K562 (cell line): ENCODE measurements around the gene VEGFB. TPM values are rescaled to one million over a fixed set of nuclear protein-coding genes. Genes with fewer than 3 reads are reported as not detected.

Source experiments
- ATF1 ChIP-seq, 2 experiments: fragments of 450-650 bp in 1 of 2; IDR thresholded peaks; 2 replicates each; pipeline ENCODE4 v1.6.1; 2016; ENCODE audit warnings: missing compliant biosample characterization in 1 of 2, missing genetic modification characterization in 1 of 2
- CHCHD3 ChIP-seq: fragments of 250-450 bp; sonication (Bioruptor Pico); IDR thresholded peaks from 2 replicates; pipeline ENCODE4 v2.1.2; 2022; ENCODE audit warnings: mild to moderate bottlenecking
- CREB1 ChIP-seq, 2 experiments: sonication (generic) in 1 of 2; formaldehyde crosslinking in 1 of 2; IDR thresholded peaks; 2 replicates each; pipeline versions ENCODE4 v1.6.1 to v1.8.0; 2012 to 2022; ENCODE audit warnings: inconsistent platforms in 1 of 2, mild to moderate bottlenecking in 1 of 2, missing genetic modification reagents in 1 of 2, moderate library complexity in 1 of 2
- CREB3 ChIP-seq: fragments of 450-650 bp; conservative IDR thresholded peaks from 2 replicates; pipeline ENCODE4 v1.6.1; 2016; ENCODE audit warnings: missing genetic modification characterization, low read depth, mild to moderate bottlenecking, missing compliant biosample characterization, moderate library complexity
- FOXA1 ChIP-seq: fragments of 450-650 bp; IDR thresholded peaks from 2 replicates; pipeline ENCODE4 v1.6.1; 2016; ENCODE audit warnings: mild to moderate bottlenecking, borderline replicate concordance
- GTF2F1 ChIP-seq: IDR thresholded peaks from 2 replicates; pipeline ENCODE4 v1.6.1; 2011; ENCODE audit warnings: low read depth, low read length, improper control_type of control experiment
- MLLT1 ChIP-seq, 2 experiments: fragments of 450-650 bp; IDR thresholded peaks; 2 replicates each; pipeline ENCODE4 v1.6.1; 2016
- NFE2 ChIP-seq: IDR thresholded peaks from 2 replicates; pipeline ENCODE4 v1.6.1; 2014; ENCODE audit warnings: antibody characterized with exemption, low read depth
- NRF1 ChIP-seq, 2 experiments: fragments of 450-650 bp; IDR thresholded peaks in 1 of 2; conservative IDR thresholded peaks in 1 of 2; 2 replicates each; pipeline ENCODE4 v1.6.1; 2014; ENCODE audit warnings: mild to moderate bottlenecking in 2 of 2
- POLR2AphosphoS5 ChIP-seq: IDR thresholded peaks from 2 replicates; pipeline ENCODE4 v1.6.1; 2011; ENCODE audit warnings: mild to moderate bottlenecking, low read depth, low read length, moderate library complexity; ENCODE audit not compliant: control insufficient read depth, insufficient read depth
- TEAD4 ChIP-seq, 2 experiments: sonication (generic) in 1 of 2; formaldehyde crosslinking in 1 of 2; IDR thresholded peaks; 2 replicates each; pipeline versions ENCODE4 v1.6.1 to v1.8.0; 2012 to 2022; ENCODE audit warnings: borderline replicate concordance in 1 of 2, inconsistent platforms in 1 of 2, low read length in 1 of 2, mild to moderate bottlenecking in 1 of 2, missing genetic modification reagents in 1 of 2
- TSHZ1 ChIP-seq: fragments of 250-450 bp; sonication (Bioruptor Pico); IDR thresholded peaks from 2 replicates; pipeline ENCODE4 v1.4.0; 2020; ENCODE audit warnings: mild to moderate bottlenecking, moderate library complexity
- ZBTB49 ChIP-seq: sonication (generic); formaldehyde crosslinking; IDR thresholded peaks from 2 replicates; pipeline ENCODE4 v1.8.0; 2022; ENCODE audit warnings: missing genetic modification reagents, mild to moderate bottlenecking, borderline replicate concordance
- ZBTB7A ChIP-seq: IDR thresholded peaks from 2 replicates; pipeline ENCODE4 v1.6.1; 2011; ENCODE audit warnings: low read depth, mild to moderate bottlenecking, low read length, moderate library complexity, borderline replicate concordance; ENCODE audit not compliant: control insufficient read depth
- ZFP91 ChIP-seq: sonication (generic); formaldehyde crosslinking; IDR thresholded peaks from 2 replicates; pipeline ENCODE4 v1.8.0; 2022; ENCODE audit warnings: mild to moderate bottlenecking, missing genetic modification reagents
- ZNF644 ChIP-seq: fragments of 200-800 bp; sonication (Bioruptor generic); IDR thresholded peaks from 2 replicates; pipeline ENCODE4 v1.6.1; 2016; ENCODE audit warnings: low read depth, missing genetic modification characterization, missing compliant biosample characterization
- polyA plus RNA-seq, 8 experiments: library from polyadenylated mRNA; depleted of rRNA in 4 of 8; stranded (reverse) in 5 of 8; unstranded in 3 of 8; fragments of >200 nt; fragmentation: Nextera tagmentation in 2 of 8; fragmentation: Illumina TruSeq in 1 of 8; extraction: Ambion mirVana in 2 of 8; extraction: Trizol in 1 of 8; gene quantifications; 2 replicates each; pipeline versions ENCODE4 v1.2.1 to v1.2.3, GENCODE V29; 2011 to 2014; ENCODE audit warnings: inconsistent platforms in 1 of 8, missing spikeins in 1 of 8
- total RNA-seq, 7 experiments: library from RNA; depleted of rRNA in 6 of 7; stranded (reverse); fragments of >200 nt in 6 of 7; fragmentation: Illumina TruSeq in 2 of 7; extraction: Trizol in 2 of 7; gene quantifications; 2 replicates each; pipeline versions ENCODE4 v1.2.1 to v1.2.3, GENCODE V29; 2011 to 2021; ENCODE audit warnings: low replicate concordance in 1 of 7

VEGFB gene
- total and polyA plus RNA-seq, 9 of the 15 experiments (the other 6 are each of a cell fraction or from before 2014, with no cell fraction given), result 11.0 to 83.4 (median 25.7) TPM

GRCh38 chr11:64204464-64204989, 29.9 kb upstream of the VEGFB start (continued):
- TF ChIP-seq ZFP91 (CRISPR knock-in tag), result no peak
- TF ChIP-seq POLR2AphosphoS5, result peak; percentile 79
- no peak for TF ChIP-seq ZNF644 (tag)
- TF ChIP-seq ATF1 (CRISPR knock-in tag; IDR thresholded peaks at IDR 0.05), result no peak
- TF ChIP-seq ATF1 (tag; IDR thresholded peaks at IDR 0.05), result peak; percentile 47
- TF ChIP-seq CHCHD3 (CRISPR knock-in tag), result no peak
- TF ChIP-seq NRF1 (conservative IDR thresholded peaks at IDR 0.05 in 1 of 2, IDR thresholded peaks at IDR 0.05 in 1 of 2), result no peak
- 0 out of 4 replicates have a peak, but pooled peaks of 1 of the 2 experiments have one; percentile 34 for TF ChIP-seq MLLT1 (IDR thresholded peaks at IDR 0.05)
- TF ChIP-seq TSHZ1 (CRISPR knock-in tag), result no peak
- TF ChIP-seq NFE2, result no peak
- TF ChIP-seq TEAD4 (IDR thresholded peaks at IDR 0.05; ENCODE audit: low read length), result peak; percentile 35
- no peak for TF ChIP-seq TEAD4 (CRISPR knock-in tag; IDR thresholded peaks at IDR 0.05; ENCODE audit: borderline replicate concordance)
- no peak for TF ChIP-seq GTF2F1
- no peak for TF ChIP-seq CREB3 (tag)
- TF ChIP-seq CREB1 (IDR thresholded peaks at IDR 0.05), result 0 out of 2 replicates have a peak, but pooled peaks have one; percentile 34
- TF ChIP-seq CREB1 (CRISPR knock-in tag; IDR thresholded peaks at IDR 0.05), result no peak
- no peak for TF ChIP-seq ZBTB49 (CRISPR knock-in tag)
- TF ChIP-seq FOXA1, result no peak
- no peak for TF ChIP-seq ZBTB7A
